ENCODE results near the gene GOLGA8A.
"Not testable (repeated sequence)": the region's sequence is repeated elsewhere in the genome, so short reads cannot be mapped to it uniquely, and the experiment has no call there.

The GOLGA8A gene, protein sequence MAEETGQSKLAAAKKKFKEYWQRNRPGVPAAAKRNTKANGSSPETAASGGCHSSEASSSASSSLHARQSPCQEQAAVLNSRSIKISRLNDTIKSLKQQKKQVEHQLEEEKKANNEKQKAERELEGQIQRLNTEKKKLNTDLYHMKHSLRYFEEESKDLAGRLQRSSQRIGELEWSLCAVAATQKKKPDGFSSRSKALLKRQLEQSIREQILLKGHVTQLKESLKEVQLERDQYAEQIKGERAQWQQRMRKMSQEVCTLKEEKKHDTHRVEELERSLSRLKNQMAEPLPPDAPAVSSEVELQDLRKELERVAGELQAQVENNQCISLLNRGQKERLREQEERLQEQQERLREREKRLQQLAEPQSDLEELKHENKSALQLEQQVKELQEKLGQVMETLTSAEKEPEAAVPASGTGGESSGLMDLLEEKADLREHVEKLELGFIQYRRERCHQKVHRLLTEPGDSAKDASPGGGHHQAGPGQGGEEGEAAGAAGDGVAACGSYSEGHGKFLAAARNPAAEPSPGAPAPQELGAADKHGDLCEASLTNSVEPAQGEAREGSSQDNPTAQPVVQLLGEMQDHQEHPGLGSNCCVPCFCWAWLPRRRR

DNA sequence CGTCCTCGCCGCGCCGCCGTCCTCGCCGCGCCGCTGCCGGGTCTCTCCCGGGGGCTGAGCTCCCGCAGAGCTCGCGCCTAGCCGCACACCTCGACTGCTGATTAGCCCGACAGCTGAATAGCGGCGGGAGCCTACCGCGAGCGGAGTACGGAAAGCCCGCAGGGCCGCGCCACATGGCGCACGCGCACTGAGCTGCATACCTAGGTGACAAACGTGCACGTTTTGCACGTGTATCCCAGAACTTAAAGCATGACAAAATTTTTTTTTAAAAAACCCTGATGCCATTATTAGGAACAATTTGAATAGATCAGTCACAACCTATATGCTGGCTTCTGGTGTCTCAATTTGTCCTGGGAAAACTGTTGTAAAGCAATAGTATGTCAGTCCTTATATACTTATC, at the start of gene GOLGA8A:
TSS of gene GOLGA8A (minus strand) at position 122 of the 400 bp plus-strand sequence. CDS start 48,117 bp downstream, outside the sequence.
- DNase-seq, result no peak

GRCh38 chr15:34483644-34484043, 46.0 kb upstream of the GOLGA8A start:
- no peak for DNase-seq

- no peak for DNase-seq
These were observed 43.8 kb upstream of the GOLGA8A start for GRCh38 chr15:34481370-34481769.

DNA sequence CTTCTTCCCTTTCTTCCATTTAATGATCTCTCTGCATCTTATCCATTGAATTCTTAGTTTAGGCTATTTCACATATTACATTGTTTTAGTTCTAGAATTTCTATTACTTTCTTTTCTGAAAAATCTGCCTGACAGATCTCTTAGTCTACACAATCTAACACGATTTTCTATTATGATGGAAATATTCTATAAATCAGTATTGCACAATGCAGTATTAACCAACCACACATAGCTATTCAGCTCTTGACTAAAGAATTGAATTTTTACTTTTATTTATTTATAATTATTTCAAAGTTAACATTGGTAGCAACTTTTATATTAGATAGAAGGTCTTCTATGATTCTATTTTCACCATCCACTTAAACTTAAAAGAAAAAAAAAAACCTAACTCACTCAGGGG, 36.2 kb upstream of the GOLGA8A start:
- DNase-seq, result no peak

DNA sequence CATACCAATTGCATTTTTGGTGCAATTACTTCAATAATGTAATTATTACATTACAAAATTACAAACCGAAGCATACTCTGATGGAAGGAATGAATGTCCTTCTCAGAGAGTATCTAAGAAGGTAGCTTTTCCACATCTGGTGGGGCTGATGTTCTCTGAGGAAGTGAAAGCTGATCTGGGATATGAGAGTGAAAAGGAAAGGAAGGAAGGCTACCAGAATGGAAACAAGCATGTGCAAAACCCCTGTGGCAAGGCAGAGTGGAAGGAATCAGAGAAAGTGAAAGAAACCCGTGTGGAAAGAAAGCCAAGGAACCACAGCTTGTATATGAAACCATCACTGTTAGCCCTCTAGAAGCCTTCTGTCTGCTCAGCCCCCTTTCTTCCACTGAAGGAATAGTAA, 35.3 kb upstream of the GOLGA8A start:
- DNase-seq, result no peak

DNA sequence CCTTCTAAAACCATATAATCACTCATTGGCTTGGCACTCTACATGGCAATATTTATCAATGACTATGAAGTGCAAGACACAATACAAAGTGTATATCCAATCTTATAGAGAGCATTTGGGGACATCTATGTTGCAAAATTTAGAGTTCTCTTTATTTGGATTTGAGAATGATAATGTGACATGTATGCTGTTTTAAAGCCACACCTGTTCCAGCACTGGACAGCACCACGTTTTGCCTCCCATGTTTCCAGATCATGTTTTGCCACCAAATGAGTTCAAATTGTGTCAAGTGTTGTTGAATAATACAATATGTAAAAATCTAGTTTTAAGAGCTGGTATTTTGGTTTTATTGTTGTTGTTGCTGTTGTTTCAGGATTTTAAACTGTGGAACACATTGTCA, 33.3 kb upstream of the GOLGA8A start:
- no peak for DNase-seq

- DNase-seq, result no peak
These were observed 32.5 kb upstream of the GOLGA8A start for GRCh38 chr15:34470091-34470490.

- DNase-seq, result no peak
These were observed 24.1 kb upstream of the GOLGA8A start for GRCh38 chr15:34461730-34462129.

DNA sequence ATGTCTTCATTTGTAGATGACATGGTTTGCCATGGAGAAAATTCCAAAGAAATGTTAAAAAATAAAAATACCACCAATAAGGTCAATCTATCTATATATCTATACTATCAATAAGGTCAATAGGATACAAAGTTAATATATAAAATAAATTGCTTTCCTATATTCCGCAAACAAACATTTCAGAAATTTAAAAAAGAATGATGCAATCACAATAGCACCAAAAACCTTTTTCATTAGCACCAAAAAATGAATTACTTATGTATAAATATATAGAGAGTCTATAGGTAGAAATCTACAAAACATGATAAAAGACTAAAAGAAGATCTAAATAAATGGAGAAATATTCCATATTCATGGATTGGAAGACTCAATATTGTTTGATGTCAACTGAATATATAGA, 22.8 kb upstream of the GOLGA8A start:
- no peak for DNase-seq

DNA sequence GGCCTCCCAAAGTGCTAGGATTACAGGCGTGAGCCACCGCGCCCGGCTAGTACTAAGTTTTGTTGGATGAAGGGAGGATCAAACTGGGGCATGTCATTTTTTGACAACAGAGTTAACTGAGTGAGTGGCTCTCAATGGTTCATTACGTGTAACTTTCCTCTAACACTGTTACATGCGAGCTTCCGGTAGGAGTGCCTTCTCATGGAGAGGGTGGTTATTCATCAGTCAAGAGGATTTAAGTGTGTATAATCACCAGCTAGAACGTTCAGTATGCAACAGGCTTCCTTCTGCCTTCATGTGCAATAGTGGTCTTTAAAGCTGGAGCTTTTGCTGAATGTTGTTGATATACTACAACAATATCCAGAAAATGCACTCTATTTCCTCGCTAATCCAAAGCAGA, 19.1 kb upstream of the GOLGA8A start:
- no peak for DNase-seq

- DNase-seq, result no peak
These were observed 5.3 kb upstream of the GOLGA8A start for GRCh38 chr15:34442891-34443290.

DNA sequence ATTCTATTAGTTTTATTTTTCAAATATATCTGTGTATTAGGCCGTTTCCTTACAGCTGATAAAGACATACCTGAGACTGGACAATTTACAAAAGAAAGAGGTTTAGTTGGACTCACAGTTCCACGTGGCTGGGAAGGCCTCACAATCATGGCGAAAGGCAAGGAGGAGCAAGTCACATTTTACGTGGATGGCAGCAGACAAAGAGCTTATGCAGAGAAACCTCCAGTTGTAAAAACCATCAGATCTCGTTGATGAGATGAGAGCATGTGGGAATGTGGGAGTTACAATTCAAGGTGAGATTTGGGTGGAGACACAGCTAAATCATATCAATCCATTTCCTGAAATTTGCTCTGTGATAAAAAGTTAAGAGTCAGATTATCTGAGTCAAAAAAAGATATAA, 2.3 kb upstream of the GOLGA8A start:
- no peak for DNase-seq

GRCh38 chr15:34436956-34437442, 609 bp downstream of the GOLGA8A start:
- no peak for DNase-seq

DNA sequence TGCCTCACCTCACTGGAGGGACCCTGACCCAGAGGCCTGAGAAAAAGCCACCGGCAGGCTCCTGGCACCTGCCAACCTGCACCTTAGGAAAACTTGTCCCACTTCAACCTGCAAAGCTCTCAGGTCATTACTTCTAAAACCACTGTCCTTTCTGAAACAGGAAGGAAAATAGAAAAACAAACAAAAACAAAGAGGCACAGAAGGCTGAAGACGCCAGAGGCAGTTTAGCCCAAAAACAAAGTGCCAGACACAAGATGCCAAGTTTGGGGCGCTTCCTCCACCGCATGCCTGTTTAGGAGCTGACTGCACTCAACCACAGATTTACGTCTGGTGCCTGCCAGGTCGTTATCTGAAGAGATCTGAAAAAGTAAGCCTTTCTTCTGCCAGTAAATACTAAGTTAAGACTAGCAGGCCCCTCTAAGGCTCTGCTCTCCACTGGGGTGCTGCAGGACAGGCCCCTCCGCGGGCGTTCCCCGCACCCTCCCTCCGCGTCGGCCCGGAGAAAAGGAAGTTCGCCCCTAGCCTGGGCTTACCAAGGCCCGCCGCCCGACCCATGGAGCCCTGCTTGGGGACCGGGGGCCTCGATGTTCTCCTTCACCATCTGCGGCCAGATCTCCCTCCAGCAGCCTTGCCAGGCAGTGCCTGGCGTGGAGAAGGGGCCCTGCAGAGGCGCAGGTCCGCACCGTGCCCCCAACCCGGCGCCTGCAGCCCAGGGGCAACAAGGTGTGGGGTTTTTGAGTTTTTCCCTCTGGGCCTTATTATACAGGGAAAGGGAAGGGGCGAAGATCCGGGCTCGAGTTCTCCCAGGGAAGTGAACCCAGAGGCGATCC, 1.3 kb downstream of the GOLGA8A start:
- DNase-seq, result no peak

- DNase-seq, result no peak
These were observed 1.9 kb downstream of the GOLGA8A start for GRCh38 chr15:34435658-34436057.

DNA sequence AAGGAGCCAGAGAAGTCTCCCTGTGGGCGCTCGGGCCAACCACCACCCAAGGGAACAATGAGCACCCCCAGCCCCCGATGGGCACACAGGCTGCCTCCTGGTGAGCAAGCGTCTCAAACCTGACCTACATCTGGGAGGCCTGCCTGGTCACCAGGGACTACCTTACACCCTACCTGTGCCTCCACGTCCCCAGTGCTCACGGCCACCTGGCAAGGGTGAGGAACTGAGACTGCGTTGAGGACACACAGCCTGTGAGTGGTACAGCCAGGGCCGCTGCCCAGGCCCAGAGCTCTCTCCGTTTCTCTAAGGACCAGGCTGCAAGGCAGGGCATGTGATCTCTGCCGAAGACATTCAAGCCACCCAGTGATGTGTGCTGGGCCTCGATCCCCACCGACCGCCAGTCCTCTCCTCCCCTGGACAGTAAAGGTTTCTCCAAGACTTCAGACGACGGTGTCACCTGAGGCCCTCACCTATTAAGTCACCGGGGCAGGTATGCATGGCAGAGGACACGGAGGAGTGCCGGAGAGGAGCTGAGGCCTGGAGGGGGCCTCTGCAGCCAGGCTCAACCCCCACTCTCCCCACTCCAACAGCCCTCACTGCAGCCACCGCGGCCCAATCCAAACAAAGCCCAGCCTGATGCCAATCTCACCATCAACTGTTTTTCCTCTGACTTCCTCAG, 2.8 kb downstream of the GOLGA8A start:
- DNase-seq, result no peak

DNA sequence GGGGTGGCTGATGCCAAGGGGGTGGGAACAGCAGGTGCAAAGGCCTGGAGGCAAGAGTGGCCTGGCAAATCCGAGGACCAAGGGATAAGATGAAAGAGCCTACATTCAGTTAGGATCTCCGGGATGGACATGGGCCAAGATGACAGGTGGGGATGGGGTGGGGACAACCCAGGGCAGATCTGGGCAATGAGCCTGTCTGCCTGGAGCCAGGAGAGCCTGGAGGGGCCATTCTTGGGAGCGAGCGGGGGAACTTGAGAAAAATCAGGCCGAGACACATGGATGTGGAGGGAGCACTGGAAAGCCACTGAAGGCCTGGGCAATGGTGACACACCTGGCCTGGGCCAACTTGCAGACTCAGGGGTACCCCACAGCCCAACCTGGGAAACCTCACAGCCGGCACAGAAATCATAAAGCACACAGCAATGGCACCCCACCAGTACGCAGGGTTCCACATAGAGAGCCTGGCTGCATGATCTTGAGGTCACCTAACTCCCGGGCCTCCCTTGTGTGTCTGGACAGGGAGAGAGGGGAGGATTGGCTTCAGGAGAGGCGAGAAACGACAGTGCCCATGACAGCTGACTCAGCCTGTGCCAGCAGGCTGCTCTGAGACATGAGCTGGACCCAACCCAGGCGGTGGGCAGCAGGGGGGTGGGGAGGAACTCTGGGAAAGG, 3.5 kb downstream of the GOLGA8A start:
- not testable (repeated sequence) for DNase-seq

- not testable (repeated sequence) for DNase-seq
These were observed 7.0 kb downstream of the GOLGA8A start for GRCh38 chr15:34430642-34431041.

GRCh38 chr15:34423425-34424090, 14.1 kb downstream of the GOLGA8A start:
- DNase-seq, result not testable (repeated sequence)

DNA sequence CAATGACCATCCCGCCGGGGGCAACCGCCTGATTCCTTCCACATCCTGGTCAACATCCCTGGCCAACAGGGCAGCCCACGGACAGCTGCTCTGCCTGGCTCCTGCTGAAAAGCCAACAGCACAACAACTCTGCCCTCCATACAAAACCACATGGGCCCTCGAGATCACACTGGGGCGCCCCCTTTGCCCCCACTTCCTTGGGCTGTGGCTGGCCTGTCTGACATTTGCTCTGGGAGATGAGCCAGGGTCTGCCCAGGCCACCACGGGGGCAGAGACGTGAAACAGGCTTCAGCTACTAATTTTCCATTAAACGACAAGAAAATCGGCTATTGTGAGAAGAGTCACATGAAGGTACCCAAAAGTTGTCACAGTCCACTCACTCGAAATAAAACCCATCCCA, 16.7 kb downstream of the GOLGA8A start:
- not testable (repeated sequence) for DNase-seq

DNA sequence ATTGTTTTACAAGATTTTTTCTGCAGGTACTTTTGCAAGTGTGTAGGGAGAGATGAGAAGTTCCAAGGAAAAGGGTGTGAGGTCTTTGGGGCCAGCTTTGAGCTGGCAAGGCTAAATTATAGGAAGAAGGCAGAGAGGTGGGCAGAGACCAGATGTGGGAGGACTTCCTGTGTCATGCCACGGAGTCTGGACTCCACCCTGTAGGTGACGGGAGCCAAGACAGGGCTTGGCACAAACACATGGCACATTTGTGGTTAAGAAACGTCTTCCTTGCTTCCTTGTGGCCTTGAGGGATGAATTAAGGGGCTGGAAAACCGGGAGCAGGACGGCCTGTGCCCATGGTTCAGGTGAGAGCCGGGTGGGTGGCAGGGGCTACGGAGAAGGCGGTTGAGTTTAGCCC, 19.2 kb downstream of the GOLGA8A start:
- not testable (repeated sequence) for DNase-seq

- DNase-seq, result not testable (repeated sequence)
These were observed 28.1 kb downstream of the GOLGA8A start for GRCh38 chr15:34409511-34409910.
